HG03066 (cell line): ENCODE data around the gene UBE2G2.

Source experiments
- ATAC-seq: cut with Tn5 transposase; IDR thresholded peaks from one replicate; pipeline ENCODE4 v1.9.1; 2021; ENCODE audit warnings: low read depth; ENCODE audit not compliant: unreplicated experiment

The UBE2G2 gene

GRCh38 chr21:44753357-44753756 is 48.3 kb downstream of the UBE2G2 start:
- ATAC-seq = no peak

- ATAC-seq = no peak
These were observed 48.9 kb downstream of the UBE2G2 start for GRCh38 chr21:44752671-44753235.

- ATAC-seq = no peak
These were observed 49.6 kb downstream of the UBE2G2 start for GRCh38 chr21:44751799-44752636.

- no peak for ATAC-seq
These were observed 50.3 kb downstream of the UBE2G2 start for GRCh38 chr21:44751186-44751798.

- ATAC-seq = no peak
These were observed 51.0 kb downstream of the UBE2G2 start for GRCh38 chr21:44750675-44751025.

- ATAC-seq = no peak
These were observed 51.6 kb downstream of the UBE2G2 start for GRCh38 chr21:44749759-44750674.

- ATAC-seq = no peak
These were observed 52.4 kb downstream of the UBE2G2 start for GRCh38 chr21:44749116-44749758.

- ATAC-seq = no peak
These were observed 53.0 kb downstream of the UBE2G2 start for GRCh38 chr21:44748621-44749020.

- no peak for ATAC-seq
These were observed 59.0 kb downstream of the UBE2G2 start for GRCh38 chr21:44742418-44743153.

GRCh38 chr21:44741921-44742320 is 59.7 kb downstream of the UBE2G2 start:
- no peak for ATAC-seq

GRCh38 chr21:44740742-44741141 is 60.9 kb downstream of the UBE2G2 start:
- ATAC-seq = no peak

GRCh38 chr21:44739316-44739715 is 62.3 kb downstream of the UBE2G2 start:
- no peak for ATAC-seq

- ATAC-seq = no peak
These were observed 63.0 kb downstream of the UBE2G2 start for GRCh38 chr21:44738621-44739020.

GRCh38 chr21:44737706-44738354 is 63.8 kb downstream of the UBE2G2 start:
- ATAC-seq = no peak

- ATAC-seq = no peak
These were observed 65.2 kb downstream of the UBE2G2 start for GRCh38 chr21:44736291-44737004.

- ATAC-seq = no peak
These were observed 65.8 kb downstream of the UBE2G2 start for GRCh38 chr21:44735821-44736220.

- ATAC-seq = no peak
These were observed 66.8 kb downstream of the UBE2G2 start for GRCh38 chr21:44734841-44735240.

GRCh38 chr21:44734026-44734745 is 67.4 kb downstream of the UBE2G2 start:
- ATAC-seq = no peak
